ENCODE data around the gene CLCN7. TPM values are rescaled to one million over a fixed set of nuclear protein-coding genes. Genes with fewer than 3 reads are reported as not detected.

CLCN7 gene
- total RNA-seq, 2 experiments from 2014 or later = 31.1 to 62.4 TPM

- ChIA-PET CTCF (ENCODE audit: unreplicated experiment) (no interaction called here), POLR2A (no interaction called here)
- BruUV-seq (replicated peaks) = no TSS peak
- Histone ChIP-seq H3K4me1 (ENCODE audit: insufficient read depth, low read length, poor library complexity, severe bottlenecking) (no peaks in the 10 kb centered on the region), H3K9me2 (ENCODE audit: insufficient read depth, low read length) (no peaks in the 10 kb centered on the region), H2AFZ (ENCODE audit: low read length) (no peak overlapping the region), H3K4me3 (ENCODE audit: low read depth, low read length, poor library complexity, severe bottlenecking) (no peak overlapping the region), H3K27ac (ENCODE audit: low read depth, low read length, poor library complexity, severe bottlenecking) (no peak overlapping the region), H3K36me3 (ENCODE audit: insufficient read depth, low read length) (no peaks in the 10 kb centered on the region), H3K9me3 (ENCODE audit: low read length) (no peaks in the 10 kb centered on the region), H3K79me2 (ENCODE audit: insufficient read depth, low read depth, low read length) (no peaks in the 10 kb centered on the region), H3K4me2 (ENCODE audit: low read length) (no peak overlapping the region), H4K20me1 (ENCODE audit: insufficient read depth, low read length) (no peaks in the 10 kb centered on the region)
- TF ChIP-seq EZH2phosphoT487 (IDR thresholded peaks at IDR 0.05; ENCODE audit: borderline replicate concordance, low read depth, low read length) = no peak
- no peak for TF ChIP-seq CTCF (conservative IDR thresholded peaks at IDR 0.05; ENCODE audit: low read length)
- DNase-seq (ENCODE audit: low spot score) = no peak
- intact Hi-C loops (cut with micrococcal nuclease; ENCODE audit: unreplicated experiment) = no loop called here
Measured at GRCh38 chr16:1438229-1439057, 36.4 kb downstream of the CLCN7 start.

- POLR2A ChIA-PET = no interaction called here
- CTCF ChIA-PET (ENCODE audit: unreplicated experiment) = no interaction called here
Measured at GRCh38 chr16:1437606-1438005, 37.2 kb downstream of the CLCN7 start.

More at GRCh38 chr16:1437606-1438005, 37.2 kb downstream of the CLCN7 start:
- Histone ChIP-seq H3K9me2 (ENCODE audit: insufficient read depth, low read length) (no peaks in the 10 kb centered on the region), H3K27ac (ENCODE audit: low read depth, low read length, poor library complexity, severe bottlenecking) (no peak overlapping the region), H3K79me2 (ENCODE audit: insufficient read depth, low read depth, low read length) (no peaks in the 10 kb centered on the region), H4K20me1 (ENCODE audit: insufficient read depth, low read length) (no peaks in the 10 kb centered on the region), H3K4me1 (ENCODE audit: insufficient read depth, low read length, poor library complexity, severe bottlenecking) (no peaks in the 10 kb centered on the region), H3K4me3 (ENCODE audit: low read depth, low read length, poor library complexity, severe bottlenecking) (no peak overlapping the region), H2AFZ (ENCODE audit: low read length) (no peak overlapping the region), H3K36me3 (ENCODE audit: insufficient read depth, low read length) (no peaks in the 10 kb centered on the region), H3K9me3 (ENCODE audit: low read length) (no peaks in the 10 kb centered on the region), H3K4me2 (ENCODE audit: low read length) (no peak overlapping the region)
- DNase-seq (ENCODE audit: low spot score) = no peak
- intact Hi-C loops (cut with micrococcal nuclease; ENCODE audit: unreplicated experiment) = no loop called here
- TF ChIP-seq CTCF (conservative IDR thresholded peaks at IDR 0.05; ENCODE audit: low read length) (no peak), EZH2phosphoT487 (IDR thresholded peaks at IDR 0.05; ENCODE audit: borderline replicate concordance, low read depth, low read length) (no peak)
- BruUV-seq (replicated peaks) = no TSS peak
